NB4 (cell line): ENCODE data around the gene VAT1L.
A peak's percentile ranks its signal among the peaks of the same experiment; 100 is the strongest.

Experiments
- DNase-seq: peaks from one replicate; pipeline ENCODE4 v3.0.0; 2010; ENCODE audit warnings: low read depth
- H3K4me3 ChIP-seq: one replicate; pipeline ENCODE4 v1.5.1; 2011; ENCODE audit warnings: mild to moderate bottlenecking, low read depth, low read length, moderate library complexity
- CTCF ChIP-seq: IDR thresholded peaks from one replicate; pipeline ENCODE4 v1.5.1; 2012; ENCODE audit warnings: low read depth, low read length
- MAX ChIP-seq: IDR thresholded peaks from 2 replicates; pipeline ENCODE4 v1.6.1; 2011; ENCODE audit warnings: low read depth, low read length
- MYC ChIP-seq: IDR thresholded peaks from 2 replicates; pipeline ENCODE4 v1.6.1; 2011; ENCODE audit warnings: low read depth, low read length
- POLR2A ChIP-seq: IDR thresholded peaks from 2 replicates; pipeline ENCODE4 v1.6.1; 2011; ENCODE audit warnings: mild to moderate bottlenecking; ENCODE audit not compliant: insufficient read length; ENCODE audit errors: extremely low read depth

The VAT1L gene

GRCh38 chr16:77871932-77872331 lies 83.6 kb downstream of the VAT1L start:
- TF ChIP-seq CTCF: no peak
- TF ChIP-seq MAX: no peak
- TF ChIP-seq MYC: no peak
- no peak for TF ChIP-seq POLR2A
- H3K4me3 ChIP-seq: no peak overlapping the region
- DNase-seq: no peak

- DNase-seq: no peak
- no peak for TF ChIP-seq POLR2A
- TF ChIP-seq MYC: no peak
- no peak for TF ChIP-seq CTCF
- no peak for TF ChIP-seq MAX
- H3K4me3 ChIP-seq: no peak overlapping the region
These were observed 84.7 kb downstream of the VAT1L start for GRCh38 chr16:77873066-77873465.

- H3K4me3 ChIP-seq: no peak overlapping the region
- DNase-seq: no peak
- TF ChIP-seq POLR2A (no peak), CTCF (no peak), MYC (no peak), MAX (no peak)
These were observed 86.0 kb downstream of the VAT1L start for GRCh38 chr16:77874347-77874746.

- TF ChIP-seq CTCF: no peak
- TF ChIP-seq POLR2A: no peak
- TF ChIP-seq MYC: no peak
- TF ChIP-seq MAX: no peak
- H3K4me3 ChIP-seq: no peak overlapping the region
- no peak for DNase-seq
These were observed 88.4 kb downstream of the VAT1L start for GRCh38 chr16:77876776-77877175.

- peak; percentile 26 for DNase-seq
- H3K4me3 ChIP-seq: no peak overlapping the region
- TF ChIP-seq CTCF (no peak), POLR2A (no peak), MYC (no peak), MAX (no peak)
These were observed 89.5 kb downstream of the VAT1L start for GRCh38 chr16:77877712-77878347.

- TF ChIP-seq MAX (no peak), CTCF (no peak), POLR2A (no peak), MYC (no peak)
- H3K4me3 ChIP-seq: no peak overlapping the region
- no peak for DNase-seq
These were observed 93.1 kb downstream of the VAT1L start for GRCh38 chr16:77881355-77882030.
